Right atrium auricular region (tissue), 2 donors: ENCODE data around the gene UTP3. TPM values are rescaled to one million over a fixed set of nuclear protein-coding genes. Genes with fewer than 3 reads are reported as not detected.
A peak's percentile ranks its signal among the peaks of the same experiment; 100 is the strongest.
"Not testable (repeated sequence)": the region's sequence is repeated elsewhere in the genome, so short reads cannot be mapped to it uniquely, and the experiment has no call there.

Source experiments
- DNase-seq: peaks from one replicate; pipeline ENCODE4 v3.0.0-alpha.2; 2019; ENCODE audit warnings: low spot score
- H3K27ac ChIP-seq, 2 donors: fragments of 200-600 bp; sonication (generic); 1 replicate in 1 of 2; 2 replicates in 1 of 2; pipeline ENCODE4 v1.5.1; 2016 to 2019
- H3K27me3 ChIP-seq, 2 donors: fragments of 200-600 bp; sonication (generic); one replicate each; pipeline versions ENCODE4 v1.5.1 to v1.6.0; 2017 to 2019
- H3K36me3 ChIP-seq: fragments of 200-600 bp; sonication (generic); one replicate; pipeline ENCODE4 v1.5.1; 2016
- H3K4me1 ChIP-seq, 2 donors: fragments of 200-600 bp; sonication (generic); one replicate each; pipeline versions ENCODE4 v1.5.1 to v1.6.0; 2017 to 2019
- H3K4me3 ChIP-seq, 2 donors: fragments of 200-600 bp; sonication (generic); 1 replicate in 1 of 2; 2 replicates in 1 of 2; pipeline ENCODE4 v1.5.1; 2017 to 2019; ENCODE audit warnings: mild to moderate bottlenecking in 1 of 2, moderate library complexity in 1 of 2
- H3K9me3 ChIP-seq, 2 donors: fragments of 200-600 bp; sonication (generic); one replicate each; pipeline ENCODE4 v1.5.1; 2019
- CTCF ChIP-seq, 2 donors: fragments of 200-600 bp; sonication (generic); IDR thresholded peaks; one replicate each; pipeline ENCODE4 v1.5.1; 2019; ENCODE audit warnings: antibody characterized with exemption in 2 of 2
- total RNA-seq, 2 donors: library from RNA; depleted of rRNA; stranded (reverse); fragments of >200 nt; gene quantifications; one replicate each; pipeline ENCODE4 v1.1.0, GENCODE V29; 2016

UTP3 gene
- total RNA-seq, result 10 to 100 TPM; 12.5 to 14.0 TPM

DNA sequence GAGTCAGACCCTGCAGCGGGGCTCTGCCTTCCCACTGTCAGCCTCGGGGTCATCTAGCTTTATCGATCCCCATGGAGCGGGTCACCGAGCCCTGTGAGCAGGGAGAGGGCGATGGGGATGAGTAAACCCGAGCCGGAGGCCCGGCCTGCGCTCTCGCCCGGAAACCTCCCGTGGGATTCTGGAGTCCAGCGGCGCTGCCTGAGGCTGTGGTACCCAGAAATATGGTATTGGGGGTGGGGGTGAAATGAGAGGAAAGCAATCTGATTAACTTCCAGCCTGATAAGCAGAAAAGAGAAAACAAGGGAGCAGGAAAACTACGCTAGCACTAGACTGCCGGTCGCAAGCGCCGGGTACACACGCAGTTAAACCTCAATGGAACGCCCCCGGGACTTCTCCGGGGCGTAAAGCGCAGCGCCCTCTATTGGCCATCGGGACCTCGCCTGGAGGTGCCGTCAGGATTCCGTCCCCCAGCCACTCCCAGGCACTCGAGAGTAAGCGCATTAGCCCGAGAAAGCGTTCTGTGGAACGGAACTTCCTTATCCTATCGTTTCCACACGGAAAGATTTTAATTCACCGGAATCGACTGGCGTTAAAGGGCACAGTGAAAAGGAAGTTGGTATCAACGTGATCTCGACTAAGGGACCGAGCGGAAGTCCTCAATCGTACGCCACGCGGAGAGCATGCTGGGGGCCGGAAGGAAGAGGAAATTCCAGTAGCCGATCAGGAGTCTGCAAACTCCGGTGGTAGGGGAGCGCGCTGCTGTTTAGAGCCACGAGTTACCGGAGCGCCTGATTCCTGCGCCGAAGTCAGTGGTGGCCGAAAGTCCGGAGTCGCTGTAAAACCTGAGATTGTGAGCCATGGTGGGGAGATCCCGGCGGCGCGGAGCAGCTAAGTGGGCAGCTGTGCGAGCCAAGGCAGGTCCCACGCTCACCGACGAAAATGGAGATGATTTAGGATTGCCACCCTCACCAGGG lies at the start of gene UTP3:
TSS of gene UTP3 (plus strand) at position 712 of the 974 bp plus-strand sequence. CDS start at position 858, 146 bp downstream.
- Histone ChIP-seq H3K9me3 (no peaks in the 10 kb centered on the region), H3K4me1 (peaks cover 0 to 35% of the 10 kb centered on the region in 2 donors), H3K27ac (peak within 1 kb of the TSS; percentile 91 to 97), H3K4me3 (peak within 1 kb of the TSS; percentile 83 to 87), H3K27me3 (no peaks in the 10 kb centered on the region), H3K36me3 (no peaks in the 10 kb centered on the region)
- peak; percentile 89 to 98 for TF ChIP-seq CTCF (IDR thresholded peaks at IDR 0.05)
- peak; percentile 94 for DNase-seq

- no peak for DNase-seq
- TF ChIP-seq CTCF (IDR thresholded peaks at IDR 0.05), result no peak
- no peaks in the 10 kb centered on the region for H3K36me3 ChIP-seq
- H3K4me1 ChIP-seq, result peaks cover 0 to 11% of the 10 kb centered on the region in 2 donors
- no peaks in the 10 kb centered on the region for H3K27me3 ChIP-seq
- no peaks in the 10 kb centered on the region for H3K9me3 ChIP-seq
- H3K27ac ChIP-seq, result no peak overlapping the region
- H3K4me3 ChIP-seq, result no peak overlapping the region
Measured at GRCh38 chr4:70640192-70640591, 48.1 kb upstream of the UTP3 start.

DNA sequence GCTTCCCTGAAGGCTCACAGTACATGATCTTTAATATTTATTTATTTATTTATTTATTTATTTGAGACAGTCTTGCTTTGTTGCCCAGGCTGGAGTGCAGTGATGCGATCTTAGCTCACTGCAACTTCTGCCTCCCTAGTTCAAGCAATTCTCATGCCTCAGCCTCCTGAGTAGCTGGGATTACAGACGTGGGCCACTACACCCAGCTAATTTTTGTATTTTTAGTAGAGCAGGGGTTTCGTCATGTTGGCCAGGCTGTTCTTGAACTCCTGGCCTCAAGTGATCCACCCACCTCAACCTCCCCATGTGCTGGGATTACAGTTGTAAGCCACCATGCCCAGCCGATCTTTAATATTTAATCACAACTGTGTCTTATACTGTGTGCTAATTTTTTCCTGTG lies 37.6 kb upstream of the UTP3 start:
- H3K36me3 ChIP-seq, H3K9me3 ChIP-seq, H3K4me1 ChIP-seq, DNase-seq, H3K4me3 ChIP-seq, H3K27me3 ChIP-seq, H3K27ac ChIP-seq: not testable (repeated sequence)

- no peaks in the 10 kb centered on the region for H3K27me3 ChIP-seq
- H3K9me3 ChIP-seq, result no peaks in the 10 kb centered on the region
- TF ChIP-seq CTCF (IDR thresholded peaks at IDR 0.05), result peak in 1 of 2 donors; percentile 72
- H3K4me3 ChIP-seq, result no peak overlapping the region
- no peaks in the 10 kb centered on the region for H3K36me3 ChIP-seq
- no peak overlapping the region for H3K27ac ChIP-seq
- DNase-seq, result no peak
- no peaks in the 10 kb centered on the region for H3K4me1 ChIP-seq
Measured at GRCh38 chr4:70651864-70652506, 36.3 kb upstream of the UTP3 start.

DNA sequence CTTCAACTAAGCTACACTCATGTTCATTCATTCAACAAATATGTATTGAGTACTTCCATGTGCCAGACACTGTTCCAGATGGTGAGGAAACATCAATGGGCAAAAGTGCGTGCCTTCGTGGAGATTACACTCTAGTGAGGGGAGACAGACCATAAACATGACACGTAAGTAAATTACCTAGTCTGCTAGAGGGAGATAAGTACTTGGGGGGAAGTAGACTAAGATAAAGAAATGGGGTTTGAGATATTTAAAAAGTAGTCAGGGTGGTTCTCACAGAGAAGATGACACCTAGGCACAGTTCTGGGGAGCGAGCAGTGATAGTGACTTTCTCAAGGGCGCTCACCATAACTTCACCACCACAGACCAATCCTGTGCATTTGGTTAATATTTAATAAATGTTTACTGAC lies 33.7 kb upstream of the UTP3 start:
- no peak for TF ChIP-seq CTCF (IDR thresholded peaks at IDR 0.05)
- Histone ChIP-seq H3K9me3 (no peaks in the 10 kb centered on the region), H3K27me3 (no peaks in the 10 kb centered on the region), H3K4me3 (no peak overlapping the region), H3K36me3 (no peaks in the 10 kb centered on the region), H3K4me1 (no peaks in the 10 kb centered on the region), H3K27ac (no peak overlapping the region)
- DNase-seq, result no peak

- no peak for DNase-seq
- H3K4me1 ChIP-seq, result no peaks in the 10 kb centered on the region
- no peaks in the 10 kb centered on the region for H3K36me3 ChIP-seq
- no peak overlapping the region for H3K4me3 ChIP-seq
- H3K27me3 ChIP-seq, result no peaks in the 10 kb centered on the region
- no peaks in the 10 kb centered on the region for H3K9me3 ChIP-seq
- no peak for TF ChIP-seq CTCF (IDR thresholded peaks at IDR 0.05)
- H3K27ac ChIP-seq, result no peak overlapping the region
Measured at GRCh38 chr4:70657326-70657725, 31.0 kb upstream of the UTP3 start.
